ENCODE measurements around the gene YARS1.

The YARS1 gene

GRCh38 chr1:32755098-32755809, 61.9 kb downstream of the YARS1 start:
- peaks cover 15% of the 10 kb centered on the region for H3K4me1 Mint-ChIP-seq
- no peak overlapping the region for H3K4me3 Mint-ChIP-seq

GRCh38 chr1:32754317-32755097, 62.7 kb downstream of the YARS1 start:
- peaks cover 14% of the 10 kb centered on the region for H3K27me3 Mint-ChIP-seq
- peak overlapping the region; percentile 70 for H3K4me3 Mint-ChIP-seq
- no peaks in the 10 kb centered on the region for H3K9me3 Mint-ChIP-seq
- peak; percentile 33 for DNase-seq
- H3K27ac Mint-ChIP-seq = no peak overlapping the region
- ATAC-seq = peak; percentile 74
- no peaks in the 10 kb centered on the region for H3K36me3 Mint-ChIP-seq (ENCODE audit: low read depth)
- peaks cover 8% of the 10 kb centered on the region for H3K4me1 Mint-ChIP-seq

More at GRCh38 chr1:32755098-32755809, 61.9 kb downstream of the YARS1 start:
- H3K36me3 Mint-ChIP-seq (ENCODE audit: low read depth) = no peaks in the 10 kb centered on the region
- ATAC-seq (no peak), DNase-seq (no peak)
- H3K27ac Mint-ChIP-seq = no peak overlapping the region
- H3K9me3 Mint-ChIP-seq = no peaks in the 10 kb centered on the region
- peaks cover 12% of the 10 kb centered on the region for H3K27me3 Mint-ChIP-seq

GRCh38 chr1:32753532-32754316, 63.4 kb downstream of the YARS1 start:
- ATAC-seq = peak; percentile 78
- Mint-ChIP-seq H3K4me1 (peaks cover 7% of the 10 kb centered on the region), H3K4me3 (peak overlapping the region; percentile 70), H3K9me3 (no peaks in the 10 kb centered on the region), H3K27me3 (peaks cover 14% of the 10 kb centered on the region), H3K36me3 (ENCODE audit: low read depth) (no peaks in the 10 kb centered on the region), H3K27ac (no peak overlapping the region)
- peak; percentile 71 for DNase-seq

GRCh38 chr1:32749771-32750170, 67.4 kb downstream of the YARS1 start:
- Mint-ChIP-seq H3K27me3 (peaks cover 14% of the 10 kb centered on the region), H3K9me3 (no peaks in the 10 kb centered on the region), H3K4me1 (peaks cover 7% of the 10 kb centered on the region), H3K36me3 (ENCODE audit: low read depth) (no peaks in the 10 kb centered on the region), H3K4me3 (no peak overlapping the region), H3K27ac (no peak overlapping the region)
- no peak for ATAC-seq
- DNase-seq = no peak

- peaks cover 11% of the 10 kb centered on the region for H3K27me3 Mint-ChIP-seq
- no peaks in the 10 kb centered on the region for H3K9me3 Mint-ChIP-seq
- DNase-seq (no peak), ATAC-seq (no peak)
- H3K27ac Mint-ChIP-seq = no peak overlapping the region
- H3K4me1 Mint-ChIP-seq = peaks cover 5% of the 10 kb centered on the region
- no peak overlapping the region for H3K4me3 Mint-ChIP-seq
- no peaks in the 10 kb centered on the region for H3K36me3 Mint-ChIP-seq (ENCODE audit: low read depth)
Measured at GRCh38 chr1:32749332-32749731, 67.8 kb downstream of the YARS1 start.

DNA sequence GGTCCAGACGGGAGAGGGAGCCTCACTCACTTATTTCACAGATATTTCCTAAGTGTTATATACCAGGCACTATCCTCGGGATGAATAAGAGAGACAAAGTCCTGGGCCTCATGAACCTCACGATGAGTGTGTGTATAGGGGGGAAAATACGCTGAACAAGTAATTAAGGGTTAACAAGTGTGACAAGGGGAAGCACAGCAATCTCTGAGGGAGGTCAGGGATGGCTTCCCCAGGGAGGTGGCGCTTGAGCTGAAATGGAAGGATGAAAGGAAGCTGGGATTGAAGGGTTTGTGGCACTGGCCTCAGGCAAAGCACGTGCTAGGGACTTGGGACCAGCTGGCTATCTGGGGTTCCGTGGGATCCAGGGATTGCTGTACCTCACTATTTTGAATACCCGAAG, 68.2 kb downstream of the YARS1 start:
- DNase-seq = no peak
- Mint-ChIP-seq H3K4me1 (peaks cover 2% of the 10 kb centered on the region), H3K27me3 (peaks cover 9% of the 10 kb centered on the region), H3K4me3 (no peak overlapping the region), H3K36me3 (ENCODE audit: low read depth) (no peaks in the 10 kb centered on the region), H3K27ac (no peak overlapping the region), H3K9me3 (no peaks in the 10 kb centered on the region)
- ATAC-seq = no peak

DNA sequence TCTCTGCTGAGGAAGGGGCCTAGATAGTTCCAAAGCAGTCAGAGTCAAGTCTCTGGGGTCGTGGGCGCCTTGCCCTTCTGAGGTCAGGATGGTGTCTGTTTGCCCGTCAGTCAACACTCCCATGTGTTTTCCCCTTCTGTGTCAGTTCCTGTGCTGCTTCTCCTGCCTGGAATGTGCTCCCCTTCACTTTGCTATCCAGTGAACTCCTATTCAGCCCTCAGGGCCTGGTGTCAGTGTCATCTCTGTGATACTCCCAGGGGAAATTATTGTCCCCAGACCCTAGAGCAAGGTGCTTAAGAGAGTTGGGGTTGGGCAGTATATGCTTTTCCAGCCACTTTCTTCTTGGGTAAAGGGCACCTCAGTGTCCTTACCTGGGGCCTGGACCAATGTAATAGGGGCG, 68.8 kb downstream of the YARS1 start:
- no peaks in the 10 kb centered on the region for H3K36me3 Mint-ChIP-seq (ENCODE audit: low read depth)
- no peak overlapping the region for H3K27ac Mint-ChIP-seq
- H3K4me3 Mint-ChIP-seq = no peak overlapping the region
- H3K4me1 Mint-ChIP-seq = peaks cover under 1% of the 10 kb centered on the region
- DNase-seq = no peak
- no peak for ATAC-seq
- H3K9me3 Mint-ChIP-seq = no peaks in the 10 kb centered on the region
- H3K27me3 Mint-ChIP-seq = peaks cover 8% of the 10 kb centered on the region

- Mint-ChIP-seq H3K4me1 (no peaks in the 10 kb centered on the region), H3K27me3 (peaks cover 17% of the 10 kb centered on the region), H3K9me3 (no peaks in the 10 kb centered on the region), H3K27ac (no peak overlapping the region), H3K36me3 (ENCODE audit: low read depth) (no peaks in the 10 kb centered on the region), H3K4me3 (no peak overlapping the region)
- ATAC-seq (no peak), DNase-seq (no peak)
Measured at GRCh38 chr1:32746130-32746529, 71.0 kb downstream of the YARS1 start.

- Mint-ChIP-seq H3K9me3 (no peaks in the 10 kb centered on the region), H3K4me3 (no peak overlapping the region), H3K27me3 (peaks cover 20% of the 10 kb centered on the region), H3K27ac (no peak overlapping the region), H3K36me3 (ENCODE audit: low read depth) (no peaks in the 10 kb centered on the region), H3K4me1 (no peaks in the 10 kb centered on the region)
- ATAC-seq = no peak
- DNase-seq = no peak
Measured at GRCh38 chr1:32744071-32744425, 73.1 kb downstream of the YARS1 start.

GRCh38 chr1:32743380-32744070, 73.6 kb downstream of the YARS1 start:
- no peaks in the 10 kb centered on the region for H3K9me3 Mint-ChIP-seq
- H3K36me3 Mint-ChIP-seq (ENCODE audit: low read depth) = no peaks in the 10 kb centered on the region
- H3K4me3 Mint-ChIP-seq = no peak overlapping the region
- H3K27me3 Mint-ChIP-seq = peaks cover 20% of the 10 kb centered on the region
- no peak for ATAC-seq
- H3K27ac Mint-ChIP-seq = no peak overlapping the region
- no peaks in the 10 kb centered on the region for H3K4me1 Mint-ChIP-seq
- DNase-seq = no peak

DNA sequence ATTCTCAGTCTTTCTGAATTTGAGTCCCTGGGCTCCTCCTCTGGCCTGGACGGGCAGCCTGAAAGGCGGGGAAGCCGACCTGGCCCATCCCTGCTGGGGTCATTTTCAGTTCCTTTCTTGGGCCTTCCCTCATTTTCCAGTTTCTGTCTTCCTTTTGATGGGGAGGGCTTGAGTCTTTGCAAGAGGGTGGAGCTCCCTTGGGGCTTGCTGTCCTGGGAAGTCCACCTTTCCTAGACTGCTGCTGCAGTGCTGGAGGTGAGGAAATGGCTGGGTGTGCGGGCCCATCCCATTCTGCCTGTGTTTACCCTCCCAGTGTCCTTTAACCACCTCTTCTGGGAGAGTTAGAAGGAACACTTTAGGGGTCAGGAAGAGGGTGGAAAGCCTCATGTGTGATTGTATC, 74.2 kb downstream of the YARS1 start:
- Mint-ChIP-seq H3K27ac (no peak overlapping the region), H3K4me3 (peak overlapping the region; percentile 36), H3K4me1 (no peaks in the 10 kb centered on the region), H3K9me3 (no peaks in the 10 kb centered on the region), H3K36me3 (ENCODE audit: low read depth) (no peaks in the 10 kb centered on the region), H3K27me3 (peaks cover 20% of the 10 kb centered on the region)
- DNase-seq (no peak), ATAC-seq (no peak)

DNA sequence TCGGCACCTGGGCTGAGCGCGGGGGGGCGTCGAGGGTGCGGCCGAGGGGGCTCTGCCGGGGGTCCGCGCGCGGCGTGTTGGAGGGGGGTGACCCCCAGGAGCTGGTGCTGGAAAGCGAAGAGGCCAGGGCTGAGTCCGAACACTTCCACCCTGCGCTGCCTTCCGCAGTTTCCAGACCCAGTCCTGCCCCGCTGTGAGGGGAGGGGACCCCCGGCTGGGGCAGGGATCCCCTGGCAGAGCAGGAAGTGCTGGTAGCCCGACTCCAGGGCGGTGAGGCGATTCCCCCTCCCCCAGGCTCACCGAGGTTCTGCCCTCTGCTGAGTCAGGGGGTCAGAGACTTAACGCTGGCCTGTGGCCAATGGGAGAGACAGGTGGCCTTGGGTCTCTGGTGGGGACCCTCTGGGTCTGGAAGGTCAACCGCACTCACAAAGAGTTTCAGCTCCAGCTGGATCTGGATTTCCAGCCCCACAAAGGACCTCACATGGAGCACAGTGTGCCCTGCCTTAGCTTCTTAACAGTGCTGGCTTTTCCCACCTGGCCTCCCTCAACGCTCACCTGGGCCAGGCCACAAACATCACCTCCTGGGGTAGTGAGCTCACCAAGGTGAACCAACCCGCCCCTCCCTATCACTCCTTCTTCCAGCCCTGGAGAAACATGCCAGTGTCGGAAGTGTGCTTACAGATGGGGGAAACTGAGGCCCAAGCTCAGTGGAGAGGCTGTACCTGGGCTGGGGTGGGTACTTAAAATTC, 74.8 kb downstream of the YARS1 start:
- H3K27ac Mint-ChIP-seq = no peak overlapping the region
- DNase-seq = no peak

GRCh38 chr1:32741413-32742198, 75.6 kb downstream of the YARS1 start:
- no peak overlapping the region for H3K27ac Mint-ChIP-seq
- H3K9me3 Mint-ChIP-seq = no peaks in the 10 kb centered on the region
- no peak for DNase-seq
- no peaks in the 10 kb centered on the region for H3K36me3 Mint-ChIP-seq (ENCODE audit: low read depth)
- H3K4me1 Mint-ChIP-seq = no peaks in the 10 kb centered on the region
- peak; percentile 22 for ATAC-seq
- H3K4me3 Mint-ChIP-seq = peak overlapping the region; percentile 65
- peaks cover 20% of the 10 kb centered on the region for H3K27me3 Mint-ChIP-seq

More for the DNA sequence above, 74.8 kb downstream of the YARS1 start:
- H3K9me3 Mint-ChIP-seq = no peaks in the 10 kb centered on the region
- H3K4me3 Mint-ChIP-seq = peak overlapping the region; percentile 36
- ATAC-seq = peak; percentile 27
- H3K4me1 Mint-ChIP-seq = no peaks in the 10 kb centered on the region
- H3K27me3 Mint-ChIP-seq = peaks cover 20% of the 10 kb centered on the region
- H3K36me3 Mint-ChIP-seq (ENCODE audit: low read depth) = no peaks in the 10 kb centered on the region
